Ishikawa (cell line): ENCODE data around the gene SH3PXD2A.

Experiments used
- CEBPB ChIP-seq: IDR thresholded peaks from 2 replicates; pipeline ENCODE4 v1.6.1; 2012
- CREB1 ChIP-seq: IDR thresholded peaks from 2 replicates; pipeline ENCODE4 v1.6.1; 2012; ENCODE audit warnings: low read depth
- EGR1 ChIP-seq: IDR thresholded peaks from 2 replicates; pipeline ENCODE4 v1.6.1; 2012
- EP300 ChIP-seq: IDR thresholded peaks from 2 replicates; pipeline ENCODE4 v1.6.1; 2012; ENCODE audit warnings: borderline replicate concordance
- FOXM1 ChIP-seq: IDR thresholded peaks from 2 replicates; pipeline ENCODE4 v1.6.1; 2012; ENCODE audit warnings: low read depth, borderline replicate concordance
- MAX ChIP-seq: IDR thresholded peaks from 2 replicates; pipeline ENCODE4 v1.6.1; 2012
- NFIC ChIP-seq: IDR thresholded peaks from 2 replicates; pipeline ENCODE4 v1.6.1; 2012
- RAD21 ChIP-seq: IDR thresholded peaks from 2 replicates; pipeline ENCODE4 v1.6.1; 2012; ENCODE audit warnings: low read depth
- REST ChIP-seq: IDR thresholded peaks from 2 replicates; pipeline ENCODE4 v1.6.1; 2012; ENCODE audit warnings: low read depth, mild to moderate bottlenecking
- TAF1 ChIP-seq: IDR thresholded peaks from 2 replicates; pipeline ENCODE4 v1.6.1; 2012; ENCODE audit warnings: low read depth, mild to moderate bottlenecking
- TCF12 ChIP-seq: IDR thresholded peaks from 2 replicates; pipeline ENCODE4 v1.6.1; 2012; ENCODE audit warnings: low read depth
- TEAD4 ChIP-seq: IDR thresholded peaks from 2 replicates; pipeline ENCODE4 v1.6.1; 2012
- USF1 ChIP-seq: IDR thresholded peaks from 2 replicates; pipeline ENCODE4 v1.6.1; 2012
- YY1 ChIP-seq: IDR thresholded peaks from 2 replicates; pipeline ENCODE4 v1.6.1; 2012; ENCODE audit warnings: low read depth
- ZBTB7A ChIP-seq: IDR thresholded peaks from 2 replicates; pipeline ENCODE4 v1.6.1; 2012; ENCODE audit warnings: low read depth

SH3PXD2A gene

GRCh38 chr10:103654925-103655324 lies 200.5 kb downstream of the SH3PXD2A start:
- TF ChIP-seq TCF12 (no peak), CEBPB (no peak), NFIC (no peak), REST (no peak), EP300 (no peak), FOXM1 (no peak), TEAD4 (no peak), YY1 (no peak), USF1 (no peak), EGR1 (no peak), MAX (no peak), TAF1 (no peak), RAD21 (no peak), ZBTB7A (no peak), CREB1 (no peak)

- TF ChIP-seq RAD21 (no peak), REST (no peak), EP300 (no peak), CEBPB (no peak), CREB1 (no peak), TCF12 (no peak), NFIC (no peak), EGR1 (no peak), MAX (no peak), YY1 (no peak)
These were observed 201.8 kb downstream of the SH3PXD2A start for GRCh38 chr10:103653581-103654037.

- TF ChIP-seq TCF12 (no peak), ZBTB7A (no peak), USF1 (no peak), MAX (no peak), FOXM1 (no peak), CREB1 (no peak)
These were observed 202.6 kb downstream of the SH3PXD2A start for GRCh38 chr10:103652599-103653281.

- TF ChIP-seq CREB1 (no peak), MAX (no peak), CEBPB (no peak), FOXM1 (no peak), NFIC (no peak), ZBTB7A (no peak), EGR1 (no peak), TEAD4 (no peak), TCF12 (no peak), RAD21 (no peak), REST (no peak), EP300 (no peak), YY1 (no peak), USF1 (no peak)
These were observed 203.4 kb downstream of the SH3PXD2A start for GRCh38 chr10:103651783-103652476.
